ENCODE data around the gene PCSK4. TPM values are rescaled to one million over a fixed set of nuclear protein-coding genes. Genes with fewer than 3 reads are reported as not detected.

Gene PCSK4
- total RNA-seq, 1 donor: 1.4 TPM

DNA sequence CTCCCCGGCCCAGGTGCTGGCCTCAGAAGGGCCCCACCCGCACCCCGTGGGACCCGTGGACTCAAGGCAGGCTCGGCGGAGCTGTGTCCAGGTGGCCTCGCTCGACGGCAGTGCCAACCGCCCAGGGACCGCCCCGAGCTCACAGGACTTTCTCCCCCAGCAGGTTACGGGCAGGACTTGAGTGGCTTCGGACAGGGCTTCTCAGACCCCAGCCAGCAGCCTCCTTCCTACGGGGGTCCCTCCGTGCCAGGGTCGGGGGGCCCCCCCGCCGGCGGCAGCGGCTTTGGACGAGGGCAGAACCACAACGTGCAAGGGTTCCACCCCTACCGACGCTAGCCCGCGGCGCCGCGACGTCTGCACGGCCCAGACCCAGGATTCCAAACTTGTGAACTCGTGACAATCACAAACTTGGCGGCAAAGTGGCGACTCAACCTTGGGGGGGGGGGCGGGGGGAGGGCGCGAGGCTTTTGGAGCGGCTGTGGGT lies 55.5 kb downstream of the PCSK4 start:
- no peak overlapping the region for H3K4me3 ChIP-seq (ENCODE audit: insufficient read depth, low read length)
- no peak overlapping the region for H3K27ac ChIP-seq (ENCODE audit: low read depth, low read length)
- TF ChIP-seq, protein P1, sequence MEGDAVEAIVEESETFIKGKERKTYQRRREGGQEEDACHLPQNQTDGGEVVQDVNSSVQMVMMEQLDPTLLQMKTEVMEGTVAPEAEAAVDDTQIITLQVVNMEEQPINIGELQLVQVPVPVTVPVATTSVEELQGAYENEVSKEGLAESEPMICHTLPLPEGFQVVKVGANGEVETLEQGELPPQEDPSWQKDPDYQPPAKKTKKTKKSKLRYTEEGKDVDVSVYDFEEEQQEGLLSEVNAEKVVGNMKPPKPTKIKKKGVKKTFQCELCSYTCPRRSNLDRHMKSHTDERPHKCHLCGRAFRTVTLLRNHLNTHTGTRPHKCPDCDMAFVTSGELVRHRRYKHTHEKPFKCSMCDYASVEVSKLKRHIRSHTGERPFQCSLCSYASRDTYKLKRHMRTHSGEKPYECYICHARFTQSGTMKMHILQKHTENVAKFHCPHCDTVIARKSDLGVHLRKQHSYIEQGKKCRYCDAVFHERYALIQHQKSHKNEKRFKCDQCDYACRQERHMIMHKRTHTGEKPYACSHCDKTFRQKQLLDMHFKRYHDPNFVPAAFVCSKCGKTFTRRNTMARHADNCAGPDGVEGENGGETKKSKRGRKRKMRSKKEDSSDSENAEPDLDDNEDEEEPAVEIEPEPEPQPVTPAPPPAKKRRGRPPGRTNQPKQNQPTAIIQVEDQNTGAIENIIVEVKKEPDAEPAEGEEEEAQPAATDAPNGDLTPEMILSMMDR (IDR thresholded peaks at IDR 0.05; ENCODE audit: extremely low read depth, low read depth, low read length): no peak

DNA sequence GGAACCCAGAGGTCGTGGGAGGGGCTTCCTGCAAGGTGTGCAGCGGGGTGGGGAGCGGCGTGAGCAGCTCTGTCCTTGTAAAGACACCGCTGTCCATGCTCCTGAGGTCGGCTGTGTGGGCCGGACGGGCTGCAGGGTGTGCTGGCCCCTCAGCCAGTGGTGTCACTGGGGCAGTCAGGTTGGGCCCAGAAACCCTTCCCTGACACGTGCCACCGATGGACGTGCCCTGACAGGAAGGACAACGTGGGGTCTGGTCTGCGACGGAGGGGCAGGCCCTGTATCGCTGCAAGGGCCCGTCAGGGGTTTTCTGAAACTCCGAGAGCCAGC lies 56.1 kb downstream of the PCSK4 start:
- Histone ChIP-seq H3K36me3 (ENCODE audit: insufficient read depth, low read length) (peaks cover 41% of the 10 kb centered on the region), H3K4me3 (ENCODE audit: insufficient read depth, low read length) (no peak overlapping the region), H4K20me1 (ENCODE audit: insufficient read depth, low read length) (peaks cover 30% of the 10 kb centered on the region), H3K4me1 (ENCODE audit: insufficient read depth, low read length) (peaks cover 5% of the 10 kb centered on the region), H2AFZ (ENCODE audit: low read length) (no peak overlapping the region), H3K27me3 (ENCODE audit: insufficient read depth, low read length) (no peaks in the 10 kb centered on the region), H3K4me2 (ENCODE audit: insufficient read depth, low read length) (no peak overlapping the region), H3K79me2 (ENCODE audit: insufficient read depth, low read length) (peaks cover 30% of the 10 kb centered on the region), H3K27ac (ENCODE audit: low read depth, low read length) (no peak overlapping the region), H3K9me3 (ENCODE audit: low read depth, low read length) (no peaks in the 10 kb centered on the region)
- DNase-seq (ENCODE audit: insufficient read length, low spot score, missing footprints): no peak
- TF ChIP-seq, protein P1 (IDR thresholded peaks at IDR 0.05; ENCODE audit: extremely low read depth, low read depth, low read length): no peak

More for the DNA sequence above, 55.5 kb downstream of the PCSK4 start:
- Histone ChIP-seq H3K4me1 (ENCODE audit: insufficient read depth, low read length) (peaks cover 9% of the 10 kb centered on the region), H2AFZ (ENCODE audit: low read length) (no peak overlapping the region), H3K79me2 (ENCODE audit: insufficient read depth, low read length) (peaks cover 34% of the 10 kb centered on the region), H3K9me3 (ENCODE audit: low read depth, low read length) (no peaks in the 10 kb centered on the region), H3K4me2 (ENCODE audit: insufficient read depth, low read length) (no peak overlapping the region), H3K36me3 (ENCODE audit: insufficient read depth, low read length) (peaks cover 38% of the 10 kb centered on the region), H4K20me1 (ENCODE audit: insufficient read depth, low read length) (peaks cover 30% of the 10 kb centered on the region), H3K27me3 (ENCODE audit: insufficient read depth, low read length) (no peaks in the 10 kb centered on the region)
- no peak for DNase-seq (ENCODE audit: insufficient read length, low spot score, missing footprints)

DNA sequence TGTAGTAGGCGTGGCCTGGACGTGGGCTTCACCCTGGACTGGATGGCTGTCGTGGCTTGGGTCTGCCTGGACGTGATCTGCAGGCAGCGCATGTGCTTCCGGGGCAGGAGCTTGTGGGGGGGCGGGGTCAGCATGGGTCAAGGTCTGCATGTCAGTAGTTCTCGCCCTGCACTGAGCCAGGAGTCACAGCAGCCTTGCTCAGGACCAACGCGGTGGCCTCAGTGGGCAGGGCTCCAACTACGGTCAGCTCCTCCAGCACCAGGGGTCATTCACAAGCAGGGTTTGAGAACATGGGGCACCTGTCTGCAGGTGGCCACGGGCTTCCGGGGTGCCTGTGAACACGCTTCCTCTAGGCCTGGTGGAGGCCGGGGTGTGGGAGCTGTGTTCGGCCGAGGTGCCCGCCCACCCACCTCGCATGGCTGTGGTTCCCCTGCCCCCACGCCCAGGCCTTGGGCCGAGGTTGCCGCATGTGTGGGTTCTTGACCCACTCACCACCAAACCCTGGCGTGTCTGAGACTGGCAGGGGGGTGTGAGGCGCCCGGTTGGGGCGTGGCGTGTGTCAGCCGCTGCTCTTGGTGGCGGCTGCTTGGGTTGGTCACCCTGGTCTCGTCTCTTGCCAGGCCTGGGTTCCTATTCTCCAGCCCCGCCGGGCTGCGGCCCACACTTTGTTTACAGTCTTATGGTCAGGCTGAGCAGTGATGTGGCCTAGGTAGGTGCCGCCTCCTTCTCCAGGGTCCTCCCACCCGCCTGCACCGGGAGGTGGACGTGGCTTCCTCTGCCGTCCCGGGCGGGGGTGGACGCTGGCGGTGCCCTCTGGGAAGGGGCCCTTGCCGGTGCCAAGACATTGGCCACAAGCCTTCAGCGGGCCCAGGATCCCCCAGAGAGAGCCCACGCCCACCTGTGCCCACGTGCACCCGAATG lies 56.8 kb downstream of the PCSK4 start:
- Histone ChIP-seq H2AFZ (ENCODE audit: low read length) (no peak overlapping the region), H3K36me3 (ENCODE audit: insufficient read depth, low read length) (peaks cover 47% of the 10 kb centered on the region), H3K79me2 (ENCODE audit: insufficient read depth, low read length) (peaks cover 25% of the 10 kb centered on the region), H3K4me3 (ENCODE audit: insufficient read depth, low read length) (no peak overlapping the region), H4K20me1 (ENCODE audit: insufficient read depth, low read length) (peaks cover 25% of the 10 kb centered on the region), H3K4me2 (ENCODE audit: insufficient read depth, low read length) (no peak overlapping the region), H3K4me1 (ENCODE audit: insufficient read depth, low read length) (peaks cover 5% of the 10 kb centered on the region), H3K27ac (ENCODE audit: low read depth, low read length) (no peak overlapping the region), H3K9me3 (ENCODE audit: low read depth, low read length) (no peaks in the 10 kb centered on the region), H3K27me3 (ENCODE audit: insufficient read depth, low read length) (no peaks in the 10 kb centered on the region)
- DNase-seq (ENCODE audit: insufficient read length, low spot score, missing footprints): no peak
- TF ChIP-seq, protein P1 (IDR thresholded peaks at IDR 0.05; ENCODE audit: extremely low read depth, low read depth, low read length): no peak

DNA sequence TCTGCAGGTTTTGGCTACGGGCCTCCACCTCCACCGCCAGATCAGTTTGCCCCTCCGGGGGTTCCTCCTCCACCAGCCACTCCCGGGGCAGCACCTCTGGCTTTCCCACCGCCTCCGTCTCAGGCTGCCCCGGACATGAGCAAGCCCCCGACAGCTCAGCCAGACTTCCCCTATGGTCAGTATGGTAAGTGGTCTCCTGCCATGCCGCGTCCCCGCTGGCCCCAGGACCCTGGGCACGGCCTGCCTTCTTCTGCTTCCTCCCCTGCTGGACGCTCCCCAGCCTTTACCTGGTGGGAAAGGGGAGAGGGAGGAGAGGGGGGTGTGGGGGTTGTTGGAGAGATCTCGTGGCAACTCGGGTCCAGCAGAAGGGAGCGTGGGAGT lies 57.7 kb downstream of the PCSK4 start:
- H3K36me3 ChIP-seq (ENCODE audit: insufficient read depth, low read length): peaks cover 54% of the 10 kb centered on the region
- no peak for DNase-seq (ENCODE audit: insufficient read length, low spot score, missing footprints)

More for the DNA sequence above, 57.7 kb downstream of the PCSK4 start:
- H3K4me2 ChIP-seq (ENCODE audit: insufficient read depth, low read length): no peak overlapping the region
- peaks cover 28% of the 10 kb centered on the region for H3K79me2 ChIP-seq (ENCODE audit: insufficient read depth, low read length)
- TF ChIP-seq, protein P1 (IDR thresholded peaks at IDR 0.05; ENCODE audit: extremely low read depth, low read depth, low read length): no peak
- no peaks in the 10 kb centered on the region for H3K9me3 ChIP-seq (ENCODE audit: low read depth, low read length)
- H2AFZ ChIP-seq (ENCODE audit: low read length): no peak overlapping the region
- H3K4me1 ChIP-seq (ENCODE audit: insufficient read depth, low read length): peaks cover 5% of the 10 kb centered on the region
- H3K27me3 ChIP-seq (ENCODE audit: insufficient read depth, low read length): no peaks in the 10 kb centered on the region
- H3K4me3 ChIP-seq (ENCODE audit: insufficient read depth, low read length): no peak overlapping the region
- no peak overlapping the region for H3K27ac ChIP-seq (ENCODE audit: low read depth, low read length)
- peaks cover 23% of the 10 kb centered on the region for H4K20me1 ChIP-seq (ENCODE audit: insufficient read depth, low read length)
